Parathyroid adenoma (tissue), 2 donors: ENCODE measurements around the gene VIT.

Experiments
- H2AFZ ChIP-seq: fragments of 300-600 bp; sonication (generic); one replicate; pipeline ENCODE4 v1.7.0; 2017; ENCODE audit warnings: antibody characterized with exemption, mild to moderate bottlenecking
- H3K27ac ChIP-seq: fragments of 300-600 bp; sonication (generic); one replicate; pipeline ENCODE4 v1.7.0; 2017
- H3K27me3 ChIP-seq: fragments of 300-600 bp; sonication (generic); one replicate; pipeline ENCODE4 v1.7.0; 2017; ENCODE audit warnings: low read length; ENCODE audit not compliant: control insufficient read depth, insufficient read depth
- H3K36me3 ChIP-seq: fragments of 300-600 bp; sonication (generic); one replicate; pipeline ENCODE4 v1.7.0; 2017; ENCODE audit warnings: low read length; ENCODE audit not compliant: control insufficient read depth, insufficient read depth
- H3K4me1 ChIP-seq: fragments of 300-600 bp; sonication (generic); one replicate; pipeline ENCODE4 v1.7.0; 2017; ENCODE audit warnings: control low read depth
- H3K4me2 ChIP-seq: fragments of 300-600 bp; sonication (generic); one replicate; pipeline ENCODE4 v1.7.0; 2017; ENCODE audit warnings: low read length
- H3K4me3 ChIP-seq: fragments of 300-600 bp; sonication (generic); one replicate; pipeline ENCODE4 v1.7.0; 2017; ENCODE audit warnings: low read depth, low read length
- H3K79me2 ChIP-seq: fragments of 300-600 bp; sonication (generic); one replicate; pipeline ENCODE4 v1.7.0; 2017; ENCODE audit warnings: control low read depth
- H3K9ac ChIP-seq: fragments of 300-600 bp; sonication (generic); one replicate; pipeline ENCODE4 v1.7.0; 2017; ENCODE audit warnings: mild to moderate bottlenecking
- H3K9me3 ChIP-seq: fragments of 300-600 bp; sonication (generic); one replicate; pipeline ENCODE4 v1.7.0; 2017; ENCODE audit warnings: low read length; ENCODE audit not compliant: control insufficient read depth
- CTCF ChIP-seq: fragments of 300-600 bp; sonication (generic); IDR thresholded peaks from one replicate; pipeline ENCODE4 v1.7.0; 2017; ENCODE audit warnings: antibody characterized with exemption, mild to moderate bottlenecking
- donor health status: primary hyperparathyroidism.

The VIT gene

GRCh38 chr2:36859366-36859792 lies 162.9 kb downstream of the VIT start:
- no peak overlapping the region for H3K9ac ChIP-seq
- H3K9me3 ChIP-seq = no peaks in the 10 kb centered on the region
- H3K4me2 ChIP-seq = no peak overlapping the region
- no peak overlapping the region for H3K4me3 ChIP-seq
- H3K27ac ChIP-seq = no peak overlapping the region
- no peaks in the 10 kb centered on the region for H3K4me1 ChIP-seq
- TF ChIP-seq CTCF = no peak
- H2AFZ ChIP-seq = no peak overlapping the region
- H3K79me2 ChIP-seq = no peaks in the 10 kb centered on the region
- H3K27me3 ChIP-seq = no peaks in the 10 kb centered on the region
- H3K36me3 ChIP-seq = no peaks in the 10 kb centered on the region

GRCh38 chr2:36861896-36862295 lies 165.4 kb downstream of the VIT start:
- H3K4me1 ChIP-seq = no peaks in the 10 kb centered on the region
- H3K79me2 ChIP-seq = no peaks in the 10 kb centered on the region
- no peak for TF ChIP-seq CTCF
- H3K9ac ChIP-seq = no peak overlapping the region
- H3K36me3 ChIP-seq = no peaks in the 10 kb centered on the region
- H3K9me3 ChIP-seq = no peaks in the 10 kb centered on the region
- H3K4me2 ChIP-seq = no peak overlapping the region
- H2AFZ ChIP-seq = no peak overlapping the region
- H3K27ac ChIP-seq = no peak overlapping the region
- no peaks in the 10 kb centered on the region for H3K27me3 ChIP-seq
- H3K4me3 ChIP-seq = no peak overlapping the region
